Stimulated activated CD4-positive, alpha-beta T cell treated with anti-CD3 and anti-CD28 coated beads, TNF-alpha, amount 100 ng/mL, for 48 hours (primary cell): ENCODE data around the gene C10orf67.

Experiments used
- DNase-seq, 3 donors: peaks; one replicate each; pipeline ENCODE4 v3.0.0-alpha.2; 2020; ENCODE audit warnings: low read depth in 3 of 3

Gene C10orf67

GRCh38 chr10:23196915-23197314 is 147.7 kb downstream of the C10orf67 start:
- DNase-seq: no peak

GRCh38 chr10:23195846-23196600 is 148.6 kb downstream of the C10orf67 start:
- DNase-seq: no peak

GRCh38 chr10:23194966-23195845 is 149.4 kb downstream of the C10orf67 start:
- DNase-seq: no peak

GRCh38 chr10:23194471-23194965 is 150.1 kb downstream of the C10orf67 start:
- no peak for DNase-seq

- DNase-seq: no peak
These were observed 151.0 kb downstream of the C10orf67 start for GRCh38 chr10:23193435-23194074.

- no peak for DNase-seq
These were observed 151.7 kb downstream of the C10orf67 start for GRCh38 chr10:23192712-23193434.

GRCh38 chr10:23191764-23192711 is 152.6 kb downstream of the C10orf67 start, which contains the start of gene PTF1A:
PTF1A (plus strand) TSS chr10:23192312; CDS start chr10:23192531, 219 bp downstream.
- DNase-seq: no peak

GRCh38 chr10:23190872-23191763 is 153.5 kb downstream of the C10orf67 start:
- DNase-seq: no peak

- DNase-seq: no peak
These were observed 155.6 kb downstream of the C10orf67 start for GRCh38 chr10:23189024-23189423.

- no peak for DNase-seq
These were observed 157.4 kb downstream of the C10orf67 start for GRCh38 chr10:23187155-23187554.

- no peak for DNase-seq
These were observed 157.9 kb downstream of the C10orf67 start for GRCh38 chr10:23186697-23187096.

GRCh38 chr10:23186178-23186577 is 158.4 kb downstream of the C10orf67 start:
- no peak for DNase-seq

GRCh38 chr10:23174977-23175512 is 169.6 kb downstream of the C10orf67 start:
- no peak for DNase-seq

GRCh38 chr10:23174074-23174976 is 170.3 kb downstream of the C10orf67 start:
- no peak for DNase-seq

- no peak for DNase-seq
These were observed 171.2 kb downstream of the C10orf67 start for GRCh38 chr10:23173214-23174073.

- DNase-seq: no peak
These were observed 172.0 kb downstream of the C10orf67 start for GRCh38 chr10:23172429-23173213.
